Nephron progenitor cell (in vitro differentiated cells): ENCODE data around the gene GMIP.
"Not testable (repeated sequence)": the region's sequence is repeated elsewhere in the genome, so short reads cannot be mapped to it uniquely, and the experiment has no call there.

Experiments
- DNase-seq: peaks from one replicate; pipeline ENCODE4 v3.0.0; 2021
- H3K27ac Mint-ChIP-seq: 2 replicates; pipeline ENCODE4 v1.8.0; 2021; ENCODE audit warnings: mild to moderate bottlenecking, moderate library complexity, mixed read lengths
- H3K27me3 Mint-ChIP-seq: 2 replicates; pipeline ENCODE4 v1.8.0; 2021; ENCODE audit warnings: mild to moderate bottlenecking, low read depth, mixed read lengths; ENCODE audit not compliant: poor library complexity
- H3K36me3 Mint-ChIP-seq: 2 replicates; pipeline ENCODE4 v1.8.0; 2021; ENCODE audit warnings: low read depth, mixed read lengths
- H3K4me1 Mint-ChIP-seq: 2 replicates; pipeline ENCODE4 v1.8.0; 2021; ENCODE audit warnings: mixed read lengths
- H3K4me3 Mint-ChIP-seq: 2 replicates; pipeline ENCODE4 v1.8.0; 2021; ENCODE audit warnings: mild to moderate bottlenecking, moderate library complexity, mixed read lengths
- H3K9me3 Mint-ChIP-seq: 2 replicates; pipeline ENCODE4 v1.8.0; 2021; ENCODE audit warnings: mild to moderate bottlenecking, moderate library complexity, mixed read lengths
- TF ChIP-seq, protein P1 (sequence below): fragments of 200-600 bp; sonication (generic); IDR thresholded peaks from 2 replicates; pipeline ENCODE4 v1.5.0; 2021; ENCODE audit warnings: antibody characterized with exemption

GMIP gene

DNA sequence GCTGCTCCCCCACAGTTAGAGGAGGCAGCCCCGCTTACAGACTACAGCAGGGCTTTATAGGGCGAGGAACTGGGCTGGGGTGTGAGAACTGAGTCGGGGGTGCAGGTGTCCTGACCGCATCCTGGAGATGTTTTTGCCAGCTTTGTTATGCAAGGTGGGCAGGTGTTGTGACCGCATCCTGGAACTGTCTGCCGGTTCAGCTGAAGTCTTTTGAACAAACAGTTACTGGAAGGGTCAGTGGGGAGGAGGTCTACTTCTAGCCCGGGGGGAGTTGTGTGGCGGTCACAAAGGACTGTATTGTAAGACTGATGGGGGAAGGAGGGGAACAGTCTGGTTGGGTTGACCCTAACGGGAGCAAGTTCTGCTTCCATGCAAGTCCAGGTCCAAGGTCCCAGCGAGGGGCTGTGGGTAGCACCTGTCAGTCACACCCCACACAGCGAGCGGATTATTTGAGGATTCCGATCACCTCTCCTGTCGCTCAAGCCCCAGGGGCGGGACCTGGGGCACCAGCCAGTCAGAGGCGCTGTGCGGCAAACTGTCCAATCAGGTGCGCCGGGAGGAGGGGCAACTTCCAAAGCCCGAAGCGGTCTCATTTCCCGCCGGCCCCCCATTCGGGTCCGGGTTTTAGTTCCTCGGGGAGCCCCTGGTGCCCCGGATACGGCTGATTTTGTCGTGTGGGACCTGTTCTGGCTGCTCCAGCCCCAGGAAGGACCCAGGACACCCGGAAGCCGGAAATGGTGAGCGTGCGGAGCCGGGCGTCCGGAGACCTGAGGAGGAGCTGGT, 25.0 kb upstream of the GMIP start, which contains the start of gene ZNF101:
ZNF101 (plus strand) TSS at position 610 of the 783 bp plus-strand sequence; CDS start at position 735, 125 bp downstream.
- H3K4me1 Mint-ChIP-seq = peaks cover 14% of the 10 kb centered on the region
- H3K27me3 Mint-ChIP-seq = no peaks in the 10 kb centered on the region
- H3K4me3 Mint-ChIP-seq = peak within 1 kb of the TSS; percentile 88

DNA sequence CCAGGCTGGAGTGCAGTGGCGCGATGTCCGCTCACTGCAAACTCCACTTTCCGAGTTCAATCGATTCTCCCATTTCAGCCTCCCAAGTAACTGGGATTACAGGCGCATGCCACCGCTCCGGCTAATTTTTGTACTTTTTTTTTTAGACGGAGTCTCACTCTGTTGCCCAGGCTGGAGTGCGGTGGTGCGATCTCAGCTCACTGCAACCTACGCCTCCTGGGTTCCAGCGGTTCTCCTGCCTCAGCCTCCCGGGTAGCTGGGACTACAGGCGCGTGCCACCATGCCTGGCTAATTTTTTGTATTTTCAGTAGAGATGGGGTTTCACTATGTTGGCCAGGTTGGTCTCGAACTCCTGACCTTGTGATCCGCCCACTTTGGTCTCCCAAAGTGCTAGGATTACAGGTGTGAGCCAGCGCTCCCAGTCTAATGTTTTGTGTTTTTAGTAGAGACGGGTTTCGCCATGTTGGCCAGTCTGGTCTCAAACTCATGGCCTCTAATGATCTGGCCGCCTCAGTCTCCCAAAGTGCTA, 22.0 kb upstream of the GMIP start:
- H3K36me3 Mint-ChIP-seq, H3K27ac Mint-ChIP-seq, H3K27me3 Mint-ChIP-seq, DNase-seq: not testable (repeated sequence)
- peaks cover 18% of the 10 kb centered on the region for H3K9me3 Mint-ChIP-seq
- H3K4me3 Mint-ChIP-seq = peak overlapping the region; percentile 63
- peaks cover 35% of the 10 kb centered on the region for H3K4me1 Mint-ChIP-seq

More for the DNA sequence above, 25.0 kb upstream of the GMIP start, which contains the start of gene ZNF101:
- Mint-ChIP-seq H3K27ac (peak within 1 kb of the TSS; percentile 51), H3K9me3 (peaks cover 41% of the 10 kb centered on the region), H3K36me3 (peaks cover 31% of the 10 kb centered on the region)
- peak; percentile 92 for DNase-seq
- TF ChIP-seq, protein P1, sequence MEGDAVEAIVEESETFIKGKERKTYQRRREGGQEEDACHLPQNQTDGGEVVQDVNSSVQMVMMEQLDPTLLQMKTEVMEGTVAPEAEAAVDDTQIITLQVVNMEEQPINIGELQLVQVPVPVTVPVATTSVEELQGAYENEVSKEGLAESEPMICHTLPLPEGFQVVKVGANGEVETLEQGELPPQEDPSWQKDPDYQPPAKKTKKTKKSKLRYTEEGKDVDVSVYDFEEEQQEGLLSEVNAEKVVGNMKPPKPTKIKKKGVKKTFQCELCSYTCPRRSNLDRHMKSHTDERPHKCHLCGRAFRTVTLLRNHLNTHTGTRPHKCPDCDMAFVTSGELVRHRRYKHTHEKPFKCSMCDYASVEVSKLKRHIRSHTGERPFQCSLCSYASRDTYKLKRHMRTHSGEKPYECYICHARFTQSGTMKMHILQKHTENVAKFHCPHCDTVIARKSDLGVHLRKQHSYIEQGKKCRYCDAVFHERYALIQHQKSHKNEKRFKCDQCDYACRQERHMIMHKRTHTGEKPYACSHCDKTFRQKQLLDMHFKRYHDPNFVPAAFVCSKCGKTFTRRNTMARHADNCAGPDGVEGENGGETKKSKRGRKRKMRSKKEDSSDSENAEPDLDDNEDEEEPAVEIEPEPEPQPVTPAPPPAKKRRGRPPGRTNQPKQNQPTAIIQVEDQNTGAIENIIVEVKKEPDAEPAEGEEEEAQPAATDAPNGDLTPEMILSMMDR = no peak

- H3K4me1 Mint-ChIP-seq = peaks cover 27% of the 10 kb centered on the region
- H3K27me3 Mint-ChIP-seq = no peaks in the 10 kb centered on the region
- H3K36me3 Mint-ChIP-seq = peaks cover 8% of the 10 kb centered on the region
- peak within 1 kb of the TSS; percentile 93 for H3K4me3 Mint-ChIP-seq
- DNase-seq = peak; percentile 86
- TF ChIP-seq, protein P1 = no peak
- peak within 1 kb of the TSS; percentile 92 for H3K27ac Mint-ChIP-seq
- H3K9me3 Mint-ChIP-seq = peaks cover 15% of the 10 kb centered on the region
Measured at GRCh38 chr19:19663256-19664120, 20.0 kb upstream of the GMIP start, which contains the start of gene ATP13A1. ATP13A1 (minus strand) TSS chr19:19663676; CDS start chr19:19663666, 10 bp downstream.

DNA sequence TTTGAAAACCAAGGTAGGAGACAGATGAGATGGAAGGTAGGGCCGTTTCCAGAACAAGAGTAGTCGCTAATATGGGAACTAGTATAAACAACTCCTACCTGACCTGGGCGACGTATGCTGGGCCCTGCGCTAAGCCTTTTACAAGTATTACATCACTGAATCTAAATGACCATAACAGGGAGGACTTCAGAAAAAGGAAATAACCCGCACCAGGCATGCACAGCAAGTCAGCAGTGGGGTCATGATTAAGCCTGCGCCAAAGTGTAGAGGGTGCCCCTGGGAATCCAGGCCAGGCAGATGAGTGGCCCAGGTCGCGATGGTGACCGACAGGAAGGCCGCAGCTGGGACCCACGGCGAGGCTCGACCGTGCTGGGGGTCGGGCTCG, 19.4 kb upstream of the GMIP start:
- Mint-ChIP-seq H3K9me3 (peaks cover 10% of the 10 kb centered on the region), H3K36me3 (peaks cover 13% of the 10 kb centered on the region), H3K4me3 (peak overlapping the region; percentile 93), H3K4me1 (peaks cover 20% of the 10 kb centered on the region), H3K27me3 (no peaks in the 10 kb centered on the region), H3K27ac (peak overlapping the region; percentile 41)
- DNase-seq = no peak
- TF ChIP-seq, protein P1 = no peak

DNA sequence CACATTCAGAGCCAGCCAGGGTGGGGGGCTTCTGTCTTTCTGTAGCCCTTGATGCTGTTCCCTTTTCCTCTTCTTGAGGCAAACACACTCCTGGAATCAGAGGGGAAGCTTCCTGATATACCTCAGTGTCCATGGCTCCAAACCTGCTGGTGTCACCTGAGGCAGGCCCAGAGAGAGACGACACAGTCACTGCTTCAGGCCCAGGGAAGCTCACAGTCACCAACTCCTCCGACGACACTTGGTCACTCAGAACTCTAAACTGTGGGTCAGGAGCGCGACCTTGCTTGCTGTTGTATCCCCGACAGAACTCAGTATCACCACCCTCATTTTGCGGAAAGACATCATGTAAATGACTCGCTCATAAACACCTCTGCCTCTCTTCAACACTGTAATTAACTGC, 18.9 kb upstream of the GMIP start:
- peaks cover 20% of the 10 kb centered on the region for H3K4me1 Mint-ChIP-seq
- H3K27me3 Mint-ChIP-seq = no peaks in the 10 kb centered on the region
- peak overlapping the region; percentile 41 for H3K27ac Mint-ChIP-seq
- TF ChIP-seq, protein P1 = no peak
- peaks cover 17% of the 10 kb centered on the region for H3K36me3 Mint-ChIP-seq
- peak overlapping the region; percentile 93 for H3K4me3 Mint-ChIP-seq
- H3K9me3 Mint-ChIP-seq = peaks cover 10% of the 10 kb centered on the region
- DNase-seq = no peak
